Activated CD8-positive, alpha-beta T cell treated with anti-CD3 and anti-CD28 coated beads for 36 hours (primary cell): ENCODE data around the gene SPTLC3. TPM values are rescaled to one million over a fixed set of nuclear protein-coding genes. Genes with fewer than 3 reads are reported as not detected.

Experiments
- ATAC-seq: fragments of 200-7000 bp; cut with Tn5 transposase; one replicate; pipeline ENCODE4 v1.10.0; 2021; ENCODE audit warnings: mild to moderate bottlenecking, moderate library complexity
- CTCF ChIA-PET: fragments of 350-600 bp; sonication (Branson Sonifier 250); formaldehyde crosslinking; loops from one replicate; lab custom pipeline; 2021; ENCODE audit warnings: antibody characterized with exemption; lab: Charles Lee
- POLR2A ChIA-PET: fragments of 350-600 bp; sonication (Branson Sonifier 250); formaldehyde crosslinking; loops from one replicate; lab custom pipeline; 2021; ENCODE audit warnings: antibody characterized with exemption; lab: Charles Lee
- DNase-seq: peaks from one replicate; pipeline ENCODE4 v3.0.0-alpha.2; 2020
- H3K27ac Mint-ChIP-seq: one replicate; pipeline ENCODE4 v1.8.0; 2021; ENCODE audit warnings: mild to moderate bottlenecking, mixed read lengths
- H3K27me3 Mint-ChIP-seq: one replicate; pipeline ENCODE4 v1.8.0; 2021; ENCODE audit warnings: mixed read lengths
- H3K36me3 Mint-ChIP-seq: one replicate; pipeline ENCODE4 v1.8.0; 2021; ENCODE audit warnings: low read depth, mixed read lengths
- H3K4me1 Mint-ChIP-seq: one replicate; pipeline ENCODE4 v1.8.0; 2021; ENCODE audit warnings: low read depth, mixed read lengths
- H3K4me3 Mint-ChIP-seq: one replicate; pipeline ENCODE4 v1.8.0; 2021; ENCODE audit warnings: mild to moderate bottlenecking, moderate library complexity, mixed read lengths
- H3K9me3 Mint-ChIP-seq: one replicate; pipeline ENCODE4 v1.8.0; 2021; ENCODE audit warnings: mixed read lengths
- intact Hi-C: fragments of 100-400 bp; cut with micrococcal nuclease; formaldehyde crosslinking; loops from one replicate; pipeline ENCODE4 v1.10.0; 2022
- total RNA-seq, 2 experiments: library from RNA; stranded (reverse); gene quantifications; one replicate each; pipeline ENCODE4 v1.2.3, GENCODE V29; 2021
- TF ChIP-seq, protein P1 (sequence below): fragments of 200-600 bp; IDR thresholded peaks from one replicate; pipeline ENCODE4 v1.8.0; 2022; ENCODE audit warnings: antibody characterized with exemption, mild to moderate bottlenecking

SPTLC3 gene
- total RNA-seq, 2 experiments from 2014 or later, result 0.72 to 0.77 TPM

DNA sequence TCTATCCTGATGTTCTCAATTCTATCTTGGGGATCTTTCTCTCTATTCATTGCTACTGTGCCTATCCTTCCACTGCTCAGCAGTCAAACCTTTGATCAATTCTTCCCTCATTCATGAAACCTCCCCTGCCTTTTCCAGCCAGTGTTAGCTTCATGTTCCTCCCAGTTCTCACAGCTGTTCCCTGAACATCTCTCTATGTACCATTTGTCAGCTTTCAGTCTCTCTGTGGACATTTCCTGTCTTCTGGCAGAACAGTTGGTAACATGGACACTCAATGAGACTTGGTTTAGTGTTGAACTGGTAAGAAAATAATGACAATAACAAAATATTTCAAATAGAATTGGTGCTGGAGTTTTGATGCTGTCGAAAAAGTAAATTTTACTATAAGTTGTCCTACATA is 26.2 kb downstream of the SPTLC3 start:
- DNase-seq (no peak), ATAC-seq (no peak)
- H3K4me1 Mint-ChIP-seq, result no peaks in the 10 kb centered on the region
- no peak overlapping the region for H3K27ac Mint-ChIP-seq
- no peaks in the 10 kb centered on the region for H3K9me3 Mint-ChIP-seq
- ChIA-PET CTCF (no interaction called here), POLR2A (interaction anchor here (0.6 kb wide), 1 partner anchor 112 kb away, joined by 4 read pairs; no protein-coding TSS in a partner anchor)
- H3K27me3 Mint-ChIP-seq, result no peaks in the 10 kb centered on the region
- TF ChIP-seq, protein P1, sequence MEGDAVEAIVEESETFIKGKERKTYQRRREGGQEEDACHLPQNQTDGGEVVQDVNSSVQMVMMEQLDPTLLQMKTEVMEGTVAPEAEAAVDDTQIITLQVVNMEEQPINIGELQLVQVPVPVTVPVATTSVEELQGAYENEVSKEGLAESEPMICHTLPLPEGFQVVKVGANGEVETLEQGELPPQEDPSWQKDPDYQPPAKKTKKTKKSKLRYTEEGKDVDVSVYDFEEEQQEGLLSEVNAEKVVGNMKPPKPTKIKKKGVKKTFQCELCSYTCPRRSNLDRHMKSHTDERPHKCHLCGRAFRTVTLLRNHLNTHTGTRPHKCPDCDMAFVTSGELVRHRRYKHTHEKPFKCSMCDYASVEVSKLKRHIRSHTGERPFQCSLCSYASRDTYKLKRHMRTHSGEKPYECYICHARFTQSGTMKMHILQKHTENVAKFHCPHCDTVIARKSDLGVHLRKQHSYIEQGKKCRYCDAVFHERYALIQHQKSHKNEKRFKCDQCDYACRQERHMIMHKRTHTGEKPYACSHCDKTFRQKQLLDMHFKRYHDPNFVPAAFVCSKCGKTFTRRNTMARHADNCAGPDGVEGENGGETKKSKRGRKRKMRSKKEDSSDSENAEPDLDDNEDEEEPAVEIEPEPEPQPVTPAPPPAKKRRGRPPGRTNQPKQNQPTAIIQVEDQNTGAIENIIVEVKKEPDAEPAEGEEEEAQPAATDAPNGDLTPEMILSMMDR, result no peak
- intact Hi-C loops, result no loop called here
- no peaks in the 10 kb centered on the region for H3K36me3 Mint-ChIP-seq
- H3K4me3 Mint-ChIP-seq, result no peak overlapping the region

DNA sequence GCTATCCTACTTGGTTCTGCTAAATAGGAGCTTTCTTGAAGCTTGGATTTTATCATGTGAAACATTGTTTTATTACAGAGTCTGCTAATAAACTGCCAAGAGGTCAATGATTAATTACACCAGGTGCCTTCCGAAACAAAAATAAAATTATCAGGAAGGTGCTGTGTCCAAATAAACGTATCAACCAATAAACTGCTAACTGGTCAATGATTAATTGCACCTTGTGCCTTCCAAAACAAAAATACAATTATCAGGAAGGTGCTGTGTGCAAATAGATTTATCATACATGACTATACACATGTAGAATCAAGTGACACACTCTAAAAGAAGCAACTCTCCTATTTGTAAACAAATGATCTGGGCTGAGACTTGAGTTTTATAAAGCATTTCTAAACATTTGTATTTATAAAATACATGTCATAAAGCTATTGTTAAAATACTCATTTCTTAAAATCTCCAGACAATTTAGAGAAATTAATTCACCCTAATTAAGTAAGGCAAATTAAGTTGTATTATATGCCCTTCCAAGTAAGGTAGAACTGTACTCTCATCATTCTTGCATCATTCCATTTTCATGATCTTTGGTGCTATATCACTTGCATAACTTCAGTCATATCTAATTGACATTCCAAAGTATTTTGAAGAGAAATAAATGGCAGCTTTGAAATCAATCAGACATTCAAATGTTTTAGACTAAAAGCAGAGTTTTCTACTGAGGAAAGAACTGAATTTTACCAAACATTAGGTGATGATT is 26.8 kb downstream of the SPTLC3 start:
- no peaks in the 10 kb centered on the region for H3K4me1 Mint-ChIP-seq
- H3K27me3 Mint-ChIP-seq, result no peaks in the 10 kb centered on the region
- no peak overlapping the region for H3K4me3 Mint-ChIP-seq
- ChIA-PET POLR2A (no interaction called here), CTCF (no interaction called here)
- no peaks in the 10 kb centered on the region for H3K36me3 Mint-ChIP-seq
- H3K9me3 Mint-ChIP-seq, result no peaks in the 10 kb centered on the region
- TF ChIP-seq, protein P1, result no peak
- intact Hi-C loops, result no loop called here
- H3K27ac Mint-ChIP-seq, result no peak overlapping the region
- DNase-seq (no peak), ATAC-seq (no peak)

DNA sequence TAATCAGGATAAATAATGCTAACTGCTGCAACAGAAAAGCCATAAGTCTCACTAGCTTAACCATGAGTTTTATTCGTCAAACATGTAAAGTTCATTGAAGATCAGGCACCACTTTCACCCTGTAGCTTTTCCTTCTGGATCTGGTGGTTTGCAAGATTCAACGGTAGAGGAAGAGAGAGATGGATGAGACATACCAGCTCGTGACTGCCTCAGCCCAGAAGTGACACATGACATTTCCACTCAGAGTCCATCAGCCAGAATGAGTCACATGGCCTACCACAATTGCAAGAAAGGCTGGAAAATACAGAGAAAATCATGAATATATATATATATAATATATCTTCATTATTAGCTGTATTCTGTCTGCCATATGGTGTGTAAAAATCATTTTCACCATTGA is 29.0 kb downstream of the SPTLC3 start:
- CTCF ChIA-PET, result no interaction called here
- Mint-ChIP-seq H3K27me3 (no peaks in the 10 kb centered on the region), H3K4me1 (no peaks in the 10 kb centered on the region), H3K4me3 (no peak overlapping the region), H3K9me3 (no peaks in the 10 kb centered on the region), H3K36me3 (no peaks in the 10 kb centered on the region), H3K27ac (no peak overlapping the region)
- no peak for DNase-seq
- POLR2A ChIA-PET, result no interaction called here
- ATAC-seq, result no peak
- TF ChIP-seq, protein P1, result no peak
- intact Hi-C loops, result no loop called here

DNA sequence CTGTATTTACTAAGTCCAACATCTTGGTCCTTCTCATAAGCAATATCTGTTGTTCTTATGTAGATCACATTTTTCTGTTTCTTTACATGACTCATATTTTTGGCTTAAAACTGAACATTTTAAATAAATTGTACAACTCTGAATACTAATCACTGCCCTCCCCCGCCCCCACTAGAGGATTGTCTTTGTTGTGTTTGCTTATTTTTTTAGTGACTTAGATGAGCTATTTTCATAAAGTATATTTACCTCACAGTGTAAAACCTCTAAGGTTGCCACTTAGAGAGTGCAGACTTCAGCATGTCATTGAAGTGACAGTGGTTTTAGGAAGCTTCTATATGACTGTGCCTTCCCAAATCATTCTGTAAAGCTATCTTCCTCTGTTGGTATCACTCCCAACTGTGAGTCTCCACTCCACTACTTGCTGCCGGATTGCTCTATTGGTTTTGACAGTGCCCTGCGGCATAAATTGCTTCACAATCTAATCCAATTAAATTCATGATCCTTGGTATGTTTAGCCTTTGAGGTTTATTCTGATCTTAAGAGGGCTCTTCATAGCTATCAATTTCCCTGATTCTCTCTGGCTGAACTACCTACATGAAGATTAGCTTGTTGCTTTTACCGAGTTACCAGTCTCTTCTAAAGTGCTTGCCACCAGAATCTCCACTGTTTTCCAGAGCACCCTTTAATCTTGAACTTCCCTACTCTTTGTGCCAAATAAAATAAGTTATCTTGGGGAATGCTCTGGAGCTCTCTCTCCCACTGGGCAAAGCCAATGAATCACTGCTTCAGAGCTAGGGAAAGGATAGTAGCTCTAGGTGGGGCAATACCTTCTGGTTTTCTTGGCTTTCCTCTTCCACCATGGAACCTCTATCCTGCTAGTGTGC is 33.0 kb downstream of the SPTLC3 start:
- TF ChIP-seq, protein P1, result no peak
- POLR2A ChIA-PET, result no interaction called here

DNA sequence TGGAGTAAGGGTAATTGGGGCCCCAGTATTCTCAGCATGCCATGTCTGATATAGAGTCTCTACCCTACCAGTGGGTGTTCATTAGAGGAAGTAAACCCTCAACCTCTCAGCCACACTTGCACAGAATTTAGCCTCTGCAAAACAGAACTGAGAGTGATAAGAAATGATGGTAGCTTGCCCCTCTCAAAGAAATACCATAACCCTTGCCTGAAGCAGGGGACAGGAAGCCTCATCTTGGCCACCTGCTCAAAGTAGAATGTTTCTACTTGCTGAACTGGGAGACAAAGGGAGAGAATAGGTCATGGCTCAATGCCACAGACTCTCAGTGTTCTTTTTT is 33.7 kb downstream of the SPTLC3 start:
- no peaks in the 10 kb centered on the region for H3K9me3 Mint-ChIP-seq
- H3K27me3 Mint-ChIP-seq, result no peaks in the 10 kb centered on the region
- ATAC-seq (no peak), DNase-seq (no peak)
- TF ChIP-seq, protein P1, result no peak
- no peak overlapping the region for H3K27ac Mint-ChIP-seq
- H3K4me1 Mint-ChIP-seq, result no peaks in the 10 kb centered on the region
- H3K4me3 Mint-ChIP-seq, result no peak overlapping the region
- POLR2A ChIA-PET, result no interaction called here
- no peaks in the 10 kb centered on the region for H3K36me3 Mint-ChIP-seq
- intact Hi-C loops, result no loop called here
- CTCF ChIA-PET, result no interaction called here

More for the DNA sequence above, 33.0 kb downstream of the SPTLC3 start:
- CTCF ChIA-PET, result no interaction called here
- Mint-ChIP-seq H3K27me3 (no peaks in the 10 kb centered on the region), H3K4me1 (no peaks in the 10 kb centered on the region), H3K4me3 (no peak overlapping the region), H3K36me3 (no peaks in the 10 kb centered on the region), H3K27ac (no peak overlapping the region), H3K9me3 (no peaks in the 10 kb centered on the region)
- no peak for DNase-seq
- intact Hi-C loops, result no loop called here
- no peak for ATAC-seq
